Measurements from ENCODE around the gene TRDN.
"Not testable (repeated sequence)": the region's sequence is repeated elsewhere in the genome, so short reads cannot be mapped to it uniquely, and the experiment has no call there.

The TRDN gene

GRCh38 chr6:123587407-123587806 lies 49.3 kb downstream of the TRDN start:
- H3K4me1 ChIP-seq (ENCODE audit: control insufficient read depth, insufficient read depth, low read length); H3K27me3 ChIP-seq (ENCODE audit: control insufficient read depth, insufficient read depth, low read length); H3K9ac ChIP-seq (ENCODE audit: low read length); H3K27ac ChIP-seq (ENCODE audit: low read depth, low read length); H3K36me3 ChIP-seq (ENCODE audit: control insufficient read depth, insufficient read depth, low read length); H3K4me3 ChIP-seq (ENCODE audit: low read length): not testable (repeated sequence)

DNA sequence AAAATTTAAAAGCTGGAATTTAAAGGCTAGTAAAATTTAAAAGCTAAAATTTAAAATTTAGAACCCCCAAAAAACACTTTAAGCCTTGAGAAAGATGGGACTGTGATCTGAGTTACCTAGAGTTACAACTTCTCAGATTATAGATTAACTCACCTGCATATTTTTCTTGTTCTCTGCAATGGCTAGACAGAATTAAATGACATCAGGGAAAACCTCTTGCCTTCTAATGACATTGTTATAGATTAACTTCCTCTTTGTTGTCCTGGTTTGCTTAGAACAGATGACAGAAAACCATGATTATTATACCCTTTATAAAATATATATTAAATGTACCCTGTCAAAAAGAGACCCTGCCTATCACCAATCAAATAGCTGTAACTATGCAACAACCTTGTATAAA lies 56.4 kb downstream of the TRDN start:
- no peaks in the 10 kb centered on the region for H3K4me1 ChIP-seq (ENCODE audit: control insufficient read depth, insufficient read depth, low read length)
- H3K4me3 ChIP-seq (ENCODE audit: low read length), result no peak overlapping the region
- H3K9ac ChIP-seq (ENCODE audit: low read length), result no peak overlapping the region
- no peaks in the 10 kb centered on the region for H3K36me3 ChIP-seq (ENCODE audit: control insufficient read depth, insufficient read depth, low read length)
- no peaks in the 10 kb centered on the region for H3K27me3 ChIP-seq (ENCODE audit: control insufficient read depth, insufficient read depth, low read length)
- H3K27ac ChIP-seq (ENCODE audit: low read depth, low read length), result no peak overlapping the region

DNA sequence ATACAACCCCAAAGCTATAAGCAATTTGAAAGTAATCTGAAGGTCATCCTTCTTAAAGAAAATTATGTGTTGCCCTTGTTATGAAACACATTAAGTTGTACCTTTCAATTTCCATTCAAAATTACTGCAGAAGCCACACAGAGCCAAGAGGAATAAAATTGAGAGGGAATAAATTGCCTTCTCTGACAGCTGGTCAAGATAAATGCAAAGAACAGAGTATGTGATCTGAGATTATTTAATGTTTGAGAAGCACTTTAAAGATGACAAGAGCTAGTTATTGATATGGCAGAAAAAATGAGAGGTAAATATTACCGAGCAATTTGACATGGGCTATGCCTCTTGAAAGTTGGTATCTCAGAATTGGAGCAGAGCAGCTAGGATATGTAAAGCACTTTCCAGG lies 61.6 kb downstream of the TRDN start:
- Histone ChIP-seq H3K4me1 (ENCODE audit: control insufficient read depth, insufficient read depth, low read length) (no peaks in the 10 kb centered on the region), H3K36me3 (ENCODE audit: control insufficient read depth, insufficient read depth, low read length) (no peaks in the 10 kb centered on the region), H3K27me3 (ENCODE audit: control insufficient read depth, insufficient read depth, low read length) (no peaks in the 10 kb centered on the region), H3K9ac (ENCODE audit: low read length) (no peak overlapping the region), H3K4me3 (ENCODE audit: low read length) (no peak overlapping the region), H3K27ac (ENCODE audit: low read depth, low read length) (no peak overlapping the region)

- no peaks in the 10 kb centered on the region for H3K36me3 ChIP-seq (ENCODE audit: control insufficient read depth, insufficient read depth, low read length)
- H3K27me3 ChIP-seq (ENCODE audit: control insufficient read depth, insufficient read depth, low read length), result no peaks in the 10 kb centered on the region
- H3K27ac ChIP-seq (ENCODE audit: low read depth, low read length), result no peak overlapping the region
- H3K9ac ChIP-seq (ENCODE audit: low read length), result no peak overlapping the region
- H3K4me3 ChIP-seq (ENCODE audit: low read length), result no peak overlapping the region
- no peaks in the 10 kb centered on the region for H3K4me1 ChIP-seq (ENCODE audit: control insufficient read depth, insufficient read depth, low read length)
Observed at GRCh38 chr6:123570813-123571684, 65.7 kb downstream of the TRDN start.

GRCh38 chr6:123569575-123569974 lies 67.2 kb downstream of the TRDN start:
- Histone ChIP-seq H3K4me3 (ENCODE audit: low read length) (no peak overlapping the region), H3K9ac (ENCODE audit: low read length) (no peak overlapping the region), H3K36me3 (ENCODE audit: control insufficient read depth, insufficient read depth, low read length) (no peaks in the 10 kb centered on the region), H3K4me1 (ENCODE audit: control insufficient read depth, insufficient read depth, low read length) (no peaks in the 10 kb centered on the region), H3K27me3 (ENCODE audit: control insufficient read depth, insufficient read depth, low read length) (no peaks in the 10 kb centered on the region), H3K27ac (ENCODE audit: low read depth, low read length) (no peak overlapping the region)

GRCh38 chr6:123565529-123565928 lies 71.2 kb downstream of the TRDN start:
- H3K27me3 ChIP-seq (ENCODE audit: control insufficient read depth, insufficient read depth, low read length), result no peaks in the 10 kb centered on the region
- H3K4me3 ChIP-seq (ENCODE audit: low read length), result no peak overlapping the region
- no peaks in the 10 kb centered on the region for H3K4me1 ChIP-seq (ENCODE audit: control insufficient read depth, insufficient read depth, low read length)
- H3K27ac ChIP-seq (ENCODE audit: low read depth, low read length), result no peak overlapping the region
- H3K9ac ChIP-seq (ENCODE audit: low read length), result no peak overlapping the region
- no peaks in the 10 kb centered on the region for H3K36me3 ChIP-seq (ENCODE audit: control insufficient read depth, insufficient read depth, low read length)

DNA sequence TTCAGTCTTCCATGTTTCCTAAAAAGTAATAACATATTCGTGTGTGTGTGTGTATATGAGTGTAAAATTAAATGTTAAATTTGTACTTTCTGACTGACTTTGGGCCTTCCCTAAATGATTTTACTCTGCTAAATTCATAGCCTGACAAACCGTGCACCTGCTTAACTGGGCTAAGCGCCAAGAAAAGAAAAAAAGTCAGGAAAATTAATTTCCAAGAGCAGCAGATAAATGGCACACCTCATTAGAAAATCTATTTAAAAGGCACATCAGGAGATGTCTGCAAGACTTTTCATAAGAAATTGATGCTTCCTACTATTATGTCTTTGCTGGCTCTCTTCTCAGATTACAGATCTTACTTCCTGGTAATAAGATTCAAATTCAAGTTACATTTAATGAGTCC lies 72.4 kb downstream of the TRDN start:
- no peak overlapping the region for H3K27ac ChIP-seq (ENCODE audit: low read depth, low read length)
- H3K4me3 ChIP-seq (ENCODE audit: low read length), result no peak overlapping the region
- H3K27me3 ChIP-seq (ENCODE audit: control insufficient read depth, insufficient read depth, low read length), result no peaks in the 10 kb centered on the region
- H3K9ac ChIP-seq (ENCODE audit: low read length), result no peak overlapping the region
- no peaks in the 10 kb centered on the region for H3K4me1 ChIP-seq (ENCODE audit: control insufficient read depth, insufficient read depth, low read length)
- H3K36me3 ChIP-seq (ENCODE audit: control insufficient read depth, insufficient read depth, low read length), result no peaks in the 10 kb centered on the region

GRCh38 chr6:123562677-123563076 lies 74.1 kb downstream of the TRDN start:
- no peak overlapping the region for H3K27ac ChIP-seq (ENCODE audit: low read depth, low read length)
- no peaks in the 10 kb centered on the region for H3K36me3 ChIP-seq (ENCODE audit: control insufficient read depth, insufficient read depth, low read length)
- no peak overlapping the region for H3K4me3 ChIP-seq (ENCODE audit: low read length)
- H3K9ac ChIP-seq (ENCODE audit: low read length), result no peak overlapping the region
- no peaks in the 10 kb centered on the region for H3K27me3 ChIP-seq (ENCODE audit: control insufficient read depth, insufficient read depth, low read length)
- no peaks in the 10 kb centered on the region for H3K4me1 ChIP-seq (ENCODE audit: control insufficient read depth, insufficient read depth, low read length)

DNA sequence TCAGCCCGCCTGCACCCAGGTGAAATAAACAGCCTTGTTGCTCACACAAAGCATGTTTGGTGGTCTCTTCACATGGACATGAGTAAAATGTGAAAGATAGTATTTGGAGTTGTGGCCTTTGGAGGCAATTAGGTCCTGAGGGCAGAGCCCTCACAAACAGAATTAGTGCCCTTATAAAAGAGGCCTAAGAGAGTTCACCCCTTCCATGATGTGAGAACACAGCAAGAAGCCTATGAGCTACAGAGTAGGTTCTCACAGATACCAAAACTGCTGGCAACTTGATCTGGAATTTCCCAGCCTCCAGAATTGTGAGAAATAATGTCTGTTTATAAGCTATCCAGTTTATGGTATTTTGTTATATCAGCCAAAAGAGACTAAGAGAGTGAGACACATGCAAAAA lies 74.5 kb downstream of the TRDN start:
- no peak overlapping the region for H3K9ac ChIP-seq (ENCODE audit: low read length)
- no peak overlapping the region for H3K27ac ChIP-seq (ENCODE audit: low read depth, low read length)
- no peaks in the 10 kb centered on the region for H3K27me3 ChIP-seq (ENCODE audit: control insufficient read depth, insufficient read depth, low read length)
- H3K36me3 ChIP-seq (ENCODE audit: control insufficient read depth, insufficient read depth, low read length), result no peaks in the 10 kb centered on the region
- no peak overlapping the region for H3K4me3 ChIP-seq (ENCODE audit: low read length)
- no peaks in the 10 kb centered on the region for H3K4me1 ChIP-seq (ENCODE audit: control insufficient read depth, insufficient read depth, low read length)

DNA sequence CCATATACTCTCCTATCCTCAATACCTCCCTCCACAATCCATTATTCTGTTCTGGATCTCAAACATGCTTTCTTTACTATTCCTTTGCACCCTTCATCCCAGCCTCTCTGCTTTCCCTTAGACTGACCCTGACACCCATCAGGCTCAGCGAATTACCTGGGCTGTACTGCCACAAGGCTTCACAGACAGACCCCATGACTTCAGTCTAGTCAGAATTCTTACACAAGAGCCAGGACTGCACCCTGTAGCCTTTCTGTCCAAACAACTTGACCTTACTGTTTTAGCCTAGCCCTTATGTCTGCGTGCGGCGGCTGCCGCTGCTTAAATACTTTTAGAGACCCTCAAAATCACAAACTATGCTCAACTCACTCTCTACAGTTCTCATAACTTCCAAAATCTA lies 76.9 kb downstream of the TRDN start:
- H3K36me3 ChIP-seq (ENCODE audit: control insufficient read depth, insufficient read depth, low read length); H3K27ac ChIP-seq (ENCODE audit: low read depth, low read length); H3K27me3 ChIP-seq (ENCODE audit: control insufficient read depth, insufficient read depth, low read length); H3K4me3 ChIP-seq (ENCODE audit: low read length); H3K4me1 ChIP-seq (ENCODE audit: control insufficient read depth, insufficient read depth, low read length); H3K9ac ChIP-seq (ENCODE audit: low read length): not testable (repeated sequence)

DNA sequence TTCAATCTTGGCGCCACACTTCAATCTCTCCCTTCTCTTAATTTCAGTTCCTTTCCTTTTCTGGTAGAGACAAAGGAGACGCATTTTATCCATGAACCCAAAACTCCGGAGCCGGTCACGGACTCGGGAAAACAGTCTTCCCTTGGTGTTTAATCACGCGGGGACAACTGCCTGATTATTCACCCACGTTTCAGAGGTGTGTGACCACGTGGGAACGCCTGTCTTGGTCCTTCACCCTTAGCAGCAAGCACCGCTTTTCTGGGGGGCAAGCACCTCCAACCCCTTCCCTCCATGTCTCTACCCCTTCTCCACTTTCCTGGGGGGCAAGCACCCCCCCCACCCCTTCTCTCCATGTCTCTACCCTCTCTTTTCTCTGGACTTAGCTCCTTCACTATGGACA lies 79.3 kb downstream of the TRDN start:
- H3K27ac ChIP-seq (ENCODE audit: low read depth, low read length); H3K9ac ChIP-seq (ENCODE audit: low read length); H3K4me1 ChIP-seq (ENCODE audit: control insufficient read depth, insufficient read depth, low read length); H3K27me3 ChIP-seq (ENCODE audit: control insufficient read depth, insufficient read depth, low read length); H3K4me3 ChIP-seq (ENCODE audit: low read length); H3K36me3 ChIP-seq (ENCODE audit: control insufficient read depth, insufficient read depth, low read length): not testable (repeated sequence)

DNA sequence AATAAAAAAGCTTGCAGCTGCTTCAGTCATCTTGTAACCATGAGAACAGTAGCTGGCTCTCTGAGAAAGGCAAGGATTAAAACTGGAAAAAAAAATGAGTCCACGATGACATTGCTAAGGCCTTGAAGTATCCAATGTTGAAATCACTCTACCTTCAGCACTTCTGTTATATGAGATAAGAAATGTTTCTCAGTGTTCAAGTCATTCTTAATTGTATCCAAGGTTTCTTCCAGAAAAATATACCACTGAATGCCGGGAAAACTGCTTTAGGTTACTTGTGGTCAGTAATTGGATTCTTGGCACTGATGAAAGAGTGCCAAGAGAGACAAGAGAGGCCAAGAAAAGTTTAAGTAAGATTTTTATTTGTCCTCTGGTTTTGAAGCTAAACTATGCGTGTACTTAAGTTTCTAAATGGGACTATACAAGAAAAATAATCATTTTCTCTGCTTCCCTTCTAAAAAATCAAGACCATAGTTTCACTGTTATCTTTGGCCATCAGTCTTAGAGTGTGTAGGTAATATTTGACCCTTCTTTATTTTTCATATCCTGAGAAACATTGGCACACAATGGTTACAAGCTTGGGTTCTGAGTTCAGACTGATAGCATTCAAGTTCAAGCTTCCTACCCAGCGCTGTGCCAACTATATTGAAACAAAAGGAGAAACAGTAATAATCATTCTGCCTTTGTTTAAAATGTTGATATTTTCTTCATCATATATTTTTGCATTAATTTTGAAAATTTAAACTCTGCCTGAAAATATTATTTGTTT lies 84.6 kb downstream of the TRDN start:
- Histone ChIP-seq H3K9ac (ENCODE audit: low read length) (no peak overlapping the region), H3K4me3 (ENCODE audit: low read length) (no peak overlapping the region), H3K36me3 (ENCODE audit: control insufficient read depth, insufficient read depth, low read length) (no peaks in the 10 kb centered on the region), H3K27ac (ENCODE audit: low read depth, low read length) (no peak overlapping the region), H3K4me1 (ENCODE audit: control insufficient read depth, insufficient read depth, low read length) (no peaks in the 10 kb centered on the region), H3K27me3 (ENCODE audit: control insufficient read depth, insufficient read depth, low read length) (no peaks in the 10 kb centered on the region)
